OCI-LY3 (cell line): Measurements from ENCODE around the gene TACR1.
"Not testable (repeated sequence)": the region's sequence is repeated elsewhere in the genome, so short reads cannot be mapped to it uniquely, and the experiment has no call there.

Source experiments
- CTCF ChIP-seq: fragments of 200-600, 300-600 bp; sonication (generic); IDR thresholded peaks from 2 replicates; pipeline ENCODE4 v1.5.1; 2014; ENCODE audit warnings: antibody characterized with exemption, low read length, low read depth
- EZH2phosphoT487 ChIP-seq: fragments of 200-600 bp; shearing (Covaris generic); IDR thresholded peaks from 2 replicates; pipeline ENCODE4 v1.6.1; 2018; ENCODE audit warnings: antibody characterized with exemption, mixed run types, low read depth

GRCh38 chr2:75146221-75146605 lies 53.1 kb downstream of the TACR1 start:
- TF ChIP-seq CTCF, EZH2phosphoT487: not testable (repeated sequence)
